RWPE2 (cell line): Measurements from ENCODE around the gene RAB36.

ENCODE experiments used
- ATAC-seq: fragments of 200-7000 bp; cut with Tn5 transposase; 3 replicates; pipeline ENCODE4 v1.9.1; 2021; ENCODE audit warnings: low read depth
- DNase-seq: peaks from one replicate; pipeline ENCODE4 v3.0.0-alpha.2; 2020; ENCODE audit warnings: low spot score
- H3K27ac ChIP-seq: fragments of 450-650 bp; 2 replicates; pipeline ENCODE4 v1.5.1; 2017; ENCODE audit warnings: mild to moderate bottlenecking; ENCODE audit not compliant: poor library complexity, severe bottlenecking
- H3K27me3 ChIP-seq: fragments of 250-450 bp; sonication (Bioruptor Pico); 2 replicates; pipeline ENCODE4 v1.5.1; 2021; ENCODE audit warnings: mild to moderate bottlenecking, moderate library complexity; ENCODE audit not compliant: insufficient read depth, poor library complexity, severe bottlenecking
- H3K36me3 ChIP-seq: fragments of 250-450 bp; sonication (Bioruptor Pico); 2 replicates; pipeline ENCODE4 v1.5.1; 2020; ENCODE audit warnings: low read depth, mild to moderate bottlenecking, moderate library complexity
- H3K4me1 ChIP-seq: fragments of 250-450 bp; sonication (Bioruptor Pico); 2 replicates; pipeline ENCODE4 v1.5.1; 2021; ENCODE audit warnings: mild to moderate bottlenecking, moderate library complexity; ENCODE audit not compliant: insufficient read depth, poor library complexity, severe bottlenecking
- H3K4me3 ChIP-seq: fragments of 250-450 bp; sonication (Bioruptor Pico); 2 replicates; pipeline ENCODE4 v1.5.1; 2021; ENCODE audit warnings: mild to moderate bottlenecking, moderate library complexity; ENCODE audit not compliant: severe bottlenecking
- H3K9me3 ChIP-seq: fragments of 250-450 bp; sonication (Bioruptor Pico); 2 replicates; pipeline ENCODE4 v1.5.1; 2021; ENCODE audit warnings: mild to moderate bottlenecking, moderate library complexity; ENCODE audit not compliant: severe bottlenecking
- CTCF ChIP-seq: fragments of 450-650 bp; IDR thresholded peaks from one replicate; pipeline ENCODE4 v1.5.1; 2017; ENCODE audit warnings: mild to moderate bottlenecking, moderate library complexity; ENCODE audit not compliant: poor library complexity, severe bottlenecking

Gene RAB36

GRCh38 chr22:23175817-23176644 is 30.8 kb downstream of the RAB36 start:
- Histone ChIP-seq H3K27me3 (no peaks in the 10 kb centered on the region), H3K27ac (no peak overlapping the region), H3K4me3 (no peak overlapping the region), H3K4me1 (peaks cover 5% of the 10 kb centered on the region), H3K9me3 (peaks cover 16% of the 10 kb centered on the region), H3K36me3 (no peaks in the 10 kb centered on the region)
- ATAC-seq = no peak
- DNase-seq = no peak
- TF ChIP-seq CTCF = no peak

- peaks cover 3% of the 10 kb centered on the region for H3K36me3 ChIP-seq
Measured at GRCh38 chr22:23176645-23177027, 31.4 kb downstream of the RAB36 start.

GRCh38 chr22:23177197-23177596 is 31.9 kb downstream of the RAB36 start:
- Histone ChIP-seq H3K4me1 (peaks cover 5% of the 10 kb centered on the region), H3K9me3 (peaks cover 16% of the 10 kb centered on the region), H3K27ac (no peak overlapping the region), H3K27me3 (no peaks in the 10 kb centered on the region), H3K4me3 (no peak overlapping the region), H3K36me3 (peaks cover 8% of the 10 kb centered on the region)
- DNase-seq (no peak), ATAC-seq (no peak)
- TF ChIP-seq CTCF = no peak

More at GRCh38 chr22:23176645-23177027, 31.4 kb downstream of the RAB36 start:
- Histone ChIP-seq H3K27me3 (no peaks in the 10 kb centered on the region), H3K27ac (no peak overlapping the region), H3K9me3 (peaks cover 16% of the 10 kb centered on the region), H3K4me3 (no peak overlapping the region), H3K4me1 (peaks cover 5% of the 10 kb centered on the region)
- DNase-seq = no peak
- ATAC-seq = no peak
- TF ChIP-seq CTCF = no peak

- ATAC-seq = peak; percentile 30; the same call in 1 of the 3 replicates
- Histone ChIP-seq H3K36me3 (peaks cover 20% of the 10 kb centered on the region), H3K9me3 (peaks cover 18% of the 10 kb centered on the region), H3K4me3 (peak overlapping the region; percentile 1), H3K27me3 (no peaks in the 10 kb centered on the region), H3K27ac (peak overlapping the region; percentile 71), H3K4me1 (peaks cover 5% of the 10 kb centered on the region)
- TF ChIP-seq CTCF = peak; percentile 97
- DNase-seq = no peak
Measured at GRCh38 chr22:23178512-23179254, 33.4 kb downstream of the RAB36 start.
